Measurements from ENCODE around the gene DLGAP1. TPM values are rescaled to one million over a fixed set of nuclear protein-coding genes. Genes with fewer than 3 reads are reported as not detected.

Gene DLGAP1
- total RNA-seq, 3 donors from 2014 or later (not counting 1 experiment from before 2014, with no cell fraction given) = not detected

DNA sequence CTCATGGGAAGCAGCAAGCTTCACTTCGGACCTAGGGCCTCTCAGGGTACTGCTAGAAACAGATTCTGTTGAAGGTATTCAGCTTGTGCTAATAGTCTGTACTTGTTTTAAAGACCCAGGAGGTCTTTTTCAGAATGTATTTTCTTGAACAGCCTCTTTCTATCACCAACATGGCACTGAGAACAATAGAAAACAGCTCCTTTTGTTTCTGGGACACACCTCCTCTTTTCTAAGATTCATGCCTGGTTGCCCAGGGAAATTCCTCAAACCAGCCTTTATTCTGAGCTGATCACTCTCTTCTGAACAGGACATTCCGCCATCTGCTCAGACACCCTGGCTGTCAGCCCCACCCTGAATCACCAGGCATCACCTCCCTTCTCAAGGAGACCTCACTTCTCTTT, 615.5 kb downstream of the DLGAP1 start:
- DNase-seq = no peak
- H3K27ac ChIP-seq (ENCODE audit: low read length) = no peak overlapping the region

DNA sequence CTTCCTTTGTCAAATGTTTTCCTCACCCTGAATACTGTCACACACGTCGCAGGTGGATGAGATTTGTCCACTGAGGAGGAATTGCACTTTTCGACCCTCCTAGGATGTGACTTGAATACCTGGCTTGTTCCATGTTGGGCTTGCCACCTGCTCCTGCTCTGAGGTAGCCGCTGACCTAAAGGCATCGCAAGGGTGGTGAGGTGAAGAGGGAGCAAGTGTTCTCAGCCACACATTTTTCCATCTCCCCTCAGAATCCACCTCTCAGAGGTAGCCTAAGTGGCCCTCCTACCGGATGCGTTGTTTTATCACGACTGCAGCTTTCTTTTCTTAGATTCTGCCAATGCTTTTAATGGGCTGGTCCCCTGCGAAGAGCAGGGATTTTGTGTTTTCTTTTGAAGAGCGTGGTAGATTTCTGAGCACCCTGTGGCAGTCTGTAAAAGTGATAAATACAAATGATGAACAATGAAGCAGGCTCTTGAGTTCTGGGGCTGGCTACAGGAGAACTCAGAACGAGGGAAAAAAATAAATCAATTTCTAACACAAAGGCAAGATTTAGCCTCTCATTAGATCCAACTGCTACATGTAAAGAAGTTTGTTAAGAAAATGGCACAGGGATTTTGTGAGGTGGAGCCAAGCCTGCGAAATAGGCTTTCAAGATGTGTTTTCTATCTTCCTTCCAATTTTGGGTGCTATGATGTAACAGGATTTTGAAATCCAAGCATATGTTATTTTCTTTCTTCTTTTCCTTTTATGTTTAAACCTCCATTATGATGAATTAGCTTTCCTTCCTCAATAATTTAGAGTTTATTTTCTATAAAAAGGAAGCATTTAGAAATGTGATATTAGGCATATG, 618.4 kb downstream of the DLGAP1 start:
- DNase-seq = no peak
- no peak for TF ChIP-seq CTCF (IDR thresholded peaks at IDR 0.05)
- no peaks in the 10 kb centered on the region for H3K4me1 ChIP-seq (ENCODE audit: control insufficient read depth, insufficient read depth, low read length)
- H3K4me3 ChIP-seq (ENCODE audit: low read length) = no peak overlapping the region
- intact Hi-C loops (cut with micrococcal nuclease) = no loop called here
- H3K9me3 ChIP-seq (ENCODE audit: control insufficient read depth, insufficient read depth, low read length) = no peaks in the 10 kb centered on the region
- no peaks in the 10 kb centered on the region for H3K36me3 ChIP-seq (ENCODE audit: control insufficient read depth, insufficient read depth, low read length)
- Mint-ChIP-seq H3K4me1 (no peaks in the 10 kb centered on the region), H3K27me3 (ENCODE audit: low read depth in 2 of 2) (peaks cover 8 to 11% of the 10 kb centered on the region in 2 donors), H3K4me3 (no peak overlapping the region), H3K27ac (no peak overlapping the region), H3K9me3 (peaks cover 0 to under 1% of the 10 kb centered on the region in 2 donors), H3K36me3 (no peaks in the 10 kb centered on the region)
- WGBS (ENCODE audit: insufficient coverage) = 82% methylated on average over 10 of the region's 12 CpGs
- no peaks in the 10 kb centered on the region for H3K27me3 ChIP-seq (ENCODE audit: control insufficient read depth, insufficient read depth, low read length)
- H3K27ac ChIP-seq (ENCODE audit: low read length) = no peak overlapping the region
- ATAC-seq = no peak

More for the DNA sequence above, 615.5 kb downstream of the DLGAP1 start:
- no peaks in the 10 kb centered on the region for H3K4me1 ChIP-seq (ENCODE audit: control insufficient read depth, insufficient read depth, low read length)
- Mint-ChIP-seq H3K27me3 (ENCODE audit: low read depth in 2 of 2) (peaks cover 8 to 17% of the 10 kb centered on the region in 2 donors), H3K4me3 (no peak overlapping the region), H3K9me3 (peaks cover 0 to 2% of the 10 kb centered on the region in 2 donors), H3K4me1 (no peaks in the 10 kb centered on the region), H3K27ac (no peak overlapping the region), H3K36me3 (no peaks in the 10 kb centered on the region)
- no peaks in the 10 kb centered on the region for H3K36me3 ChIP-seq (ENCODE audit: control insufficient read depth, insufficient read depth, low read length)
- no peaks in the 10 kb centered on the region for H3K27me3 ChIP-seq (ENCODE audit: control insufficient read depth, insufficient read depth, low read length)
- no peak for ATAC-seq
- no peak overlapping the region for H3K4me3 ChIP-seq (ENCODE audit: low read length)
- H3K9me3 ChIP-seq (ENCODE audit: control insufficient read depth, insufficient read depth, low read length) = no peaks in the 10 kb centered on the region
- intact Hi-C loops (cut with micrococcal nuclease) = no loop called here
- no peak for TF ChIP-seq CTCF (IDR thresholded peaks at IDR 0.05)
- 70% methylated on average over 2 of the region's 2 CpGs for WGBS (ENCODE audit: insufficient coverage)

GRCh38 chr18:3832025-3832638, 623.0 kb downstream of the DLGAP1 start:
- H3K27me3 ChIP-seq (ENCODE audit: control insufficient read depth, insufficient read depth, low read length) = no peaks in the 10 kb centered on the region
- no peak for ATAC-seq
- Mint-ChIP-seq H3K4me1 (no peaks in the 10 kb centered on the region), H3K4me3 (no peak overlapping the region), H3K27ac (no peak overlapping the region), H3K36me3 (no peaks in the 10 kb centered on the region), H3K9me3 (no peaks in the 10 kb centered on the region), H3K27me3 (ENCODE audit: low read depth in 2 of 2) (no peaks in the 10 kb centered on the region)
- no peaks in the 10 kb centered on the region for H3K9me3 ChIP-seq (ENCODE audit: control insufficient read depth, insufficient read depth, low read length)
- no peak for DNase-seq
- 86% methylated on average over 5 of the region's 6 CpGs for WGBS (ENCODE audit: insufficient coverage)
- H3K36me3 ChIP-seq (ENCODE audit: control insufficient read depth, insufficient read depth, low read length) = no peaks in the 10 kb centered on the region
- no peak overlapping the region for H3K4me3 ChIP-seq (ENCODE audit: low read length)
- TF ChIP-seq CTCF (IDR thresholded peaks at IDR 0.05) = no peak
- intact Hi-C loops (cut with micrococcal nuclease) = no loop called here
- no peak overlapping the region for H3K27ac ChIP-seq (ENCODE audit: low read length)
- H3K4me1 ChIP-seq (ENCODE audit: control insufficient read depth, insufficient read depth, low read length) = no peaks in the 10 kb centered on the region
